GM12878 (cell line): ENCODE measurements around the gene SULF2. TPM values are rescaled to one million over a fixed set of nuclear protein-coding genes. Genes with fewer than 3 reads are reported as not detected.

Source experiments
- RAD21 ChIP-seq: IDR thresholded peaks from 2 replicates; pipeline ENCODE4 v1.6.1; 2011; ENCODE audit warnings: mild to moderate bottlenecking, low read depth, low read length, moderate library complexity; ENCODE audit not compliant: insufficient read depth
- polyA plus RNA-seq, 11 experiments: library from polyadenylated mRNA; depleted of rRNA in 4 of 11; unstranded in 6 of 11; stranded (reverse) in 5 of 11; fragments of >200 nt; fragmentation: Nextera tagmentation in 4 of 11; fragmentation: Illumina TruSeq in 1 of 11; extraction: Ambion mirVana in 4 of 11; extraction: Trizol in 1 of 11; gene quantifications; 1 replicate in 1 of 11; 2 replicates in 10 of 11; pipeline versions ENCODE4 v1.2.1 to v1.2.3, GENCODE V29; 2011 to 2016; ENCODE audit warnings: inconsistent platforms in 2 of 11, missing spikeins in 2 of 11, low read depth in 1 of 11
- total RNA-seq, 4 experiments: library from RNA; depleted of rRNA in 3 of 4; stranded (reverse); fragments of >200 nt in 3 of 4; fragmentation: Illumina TruSeq in 1 of 4; extraction: Trizol in 1 of 4; gene quantifications; 2 replicates each; pipeline versions ENCODE4 v1.2.1 to v1.2.3, GENCODE V29; 2013 to 2021
- TF ChIP-seq, protein P1 (sequence below): IDR thresholded peaks from 2 replicates; pipeline ENCODE4 v1.6.1; 2011; ENCODE audit warnings: mild to moderate bottlenecking, low read depth, low read length, moderate library complexity; ENCODE audit not compliant: insufficient replicate concordance
- TF ChIP-seq, protein P2 (sequence below): fragments of 150-350 bp; IDR thresholded peaks from 2 replicates; pipeline ENCODE4 v1.6.1; 2016; ENCODE audit warnings: low read depth, low read length
- TF ChIP-seq, protein P3 (sequence below): IDR thresholded peaks from 2 replicates; pipeline ENCODE4 v1.6.1; 2012; ENCODE audit warnings: mild to moderate bottlenecking, low read depth, low read length
- TF ChIP-seq, protein P4 (sequence below): fragments of 450-650 bp; IDR thresholded peaks from 2 replicates; pipeline ENCODE4 v1.6.1; 2018; ENCODE audit warnings: mild to moderate bottlenecking, low read depth, moderate library complexity; ENCODE audit not compliant: partially characterized antibody

Gene SULF2
- total and polyA plus RNA-seq, 10 of the 15 experiments (the other 5 are each of a cell fraction or from before 2014, with no cell fraction given), result 0.69 to 4.1 (median 1.6) TPM

DNA sequence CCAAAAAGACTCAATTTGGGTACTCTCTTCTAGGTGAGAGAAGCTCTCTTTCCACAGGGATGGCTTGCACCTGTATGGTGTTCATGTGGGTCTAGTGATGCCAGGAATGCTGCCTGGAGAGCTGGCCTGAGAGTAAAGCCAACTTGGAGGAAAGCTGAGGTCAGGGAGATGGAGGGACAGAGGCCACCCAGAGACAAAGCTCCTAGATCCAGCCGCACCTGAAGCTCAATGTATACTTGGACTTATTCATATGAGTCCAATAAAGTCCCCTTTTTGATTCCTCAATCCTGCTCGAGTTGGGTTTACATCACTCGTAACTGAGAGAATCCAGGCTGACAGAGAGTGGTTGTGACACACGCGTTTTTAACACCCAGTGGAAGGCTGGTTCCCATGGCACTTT lies 33.8 kb downstream of the SULF2 start (continued):
- TF ChIP-seq, protein P1, sequence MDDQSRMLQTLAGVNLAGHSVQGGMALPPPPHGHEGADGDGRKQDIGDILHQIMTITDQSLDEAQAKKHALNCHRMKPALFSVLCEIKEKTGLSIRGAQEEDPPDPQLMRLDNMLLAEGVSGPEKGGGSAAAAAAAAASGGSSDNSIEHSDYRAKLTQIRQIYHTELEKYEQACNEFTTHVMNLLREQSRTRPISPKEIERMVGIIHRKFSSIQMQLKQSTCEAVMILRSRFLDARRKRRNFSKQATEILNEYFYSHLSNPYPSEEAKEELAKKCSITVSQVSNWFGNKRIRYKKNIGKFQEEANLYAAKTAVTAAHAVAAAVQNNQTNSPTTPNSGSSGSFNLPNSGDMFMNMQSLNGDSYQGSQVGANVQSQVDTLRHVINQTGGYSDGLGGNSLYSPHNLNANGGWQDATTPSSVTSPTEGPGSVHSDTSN, result no peak
- TF ChIP-seq, protein P2, sequence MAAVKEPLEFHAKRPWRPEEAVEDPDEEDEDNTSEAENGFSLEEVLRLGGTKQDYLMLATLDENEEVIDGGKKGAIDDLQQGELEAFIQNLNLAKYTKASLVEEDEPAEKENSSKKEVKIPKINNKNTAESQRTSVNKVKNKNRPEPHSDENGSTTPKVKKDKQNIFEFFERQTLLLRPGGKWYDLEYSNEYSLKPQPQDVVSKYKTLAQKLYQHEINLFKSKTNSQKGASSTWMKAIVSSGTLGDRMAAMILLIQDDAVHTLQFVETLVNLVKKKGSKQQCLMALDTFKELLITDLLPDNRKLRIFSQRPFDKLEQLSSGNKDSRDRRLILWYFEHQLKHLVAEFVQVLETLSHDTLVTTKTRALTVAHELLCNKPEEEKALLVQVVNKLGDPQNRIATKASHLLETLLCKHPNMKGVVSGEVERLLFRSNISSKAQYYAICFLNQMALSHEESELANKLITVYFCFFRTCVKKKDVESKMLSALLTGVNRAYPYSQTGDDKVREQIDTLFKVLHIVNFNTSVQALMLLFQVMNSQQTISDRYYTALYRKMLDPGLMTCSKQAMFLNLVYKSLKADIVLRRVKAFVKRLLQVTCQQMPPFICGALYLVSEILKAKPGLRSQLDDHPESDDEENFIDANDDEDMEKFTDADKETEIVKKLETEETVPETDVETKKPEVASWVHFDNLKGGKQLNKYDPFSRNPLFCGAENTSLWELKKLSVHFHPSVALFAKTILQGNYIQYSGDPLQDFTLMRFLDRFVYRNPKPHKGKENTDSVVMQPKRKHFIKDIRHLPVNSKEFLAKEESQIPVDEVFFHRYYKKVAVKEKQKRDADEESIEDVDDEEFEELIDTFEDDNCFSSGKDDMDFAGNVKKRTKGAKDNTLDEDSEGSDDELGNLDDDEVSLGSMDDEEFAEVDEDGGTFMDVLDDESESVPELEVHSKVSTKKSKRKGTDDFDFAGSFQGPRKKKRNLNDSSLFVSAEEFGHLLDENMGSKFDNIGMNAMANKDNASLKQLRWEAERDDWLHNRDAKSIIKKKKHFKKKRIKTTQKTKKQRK, result no peak
- TF ChIP-seq, protein P3, sequence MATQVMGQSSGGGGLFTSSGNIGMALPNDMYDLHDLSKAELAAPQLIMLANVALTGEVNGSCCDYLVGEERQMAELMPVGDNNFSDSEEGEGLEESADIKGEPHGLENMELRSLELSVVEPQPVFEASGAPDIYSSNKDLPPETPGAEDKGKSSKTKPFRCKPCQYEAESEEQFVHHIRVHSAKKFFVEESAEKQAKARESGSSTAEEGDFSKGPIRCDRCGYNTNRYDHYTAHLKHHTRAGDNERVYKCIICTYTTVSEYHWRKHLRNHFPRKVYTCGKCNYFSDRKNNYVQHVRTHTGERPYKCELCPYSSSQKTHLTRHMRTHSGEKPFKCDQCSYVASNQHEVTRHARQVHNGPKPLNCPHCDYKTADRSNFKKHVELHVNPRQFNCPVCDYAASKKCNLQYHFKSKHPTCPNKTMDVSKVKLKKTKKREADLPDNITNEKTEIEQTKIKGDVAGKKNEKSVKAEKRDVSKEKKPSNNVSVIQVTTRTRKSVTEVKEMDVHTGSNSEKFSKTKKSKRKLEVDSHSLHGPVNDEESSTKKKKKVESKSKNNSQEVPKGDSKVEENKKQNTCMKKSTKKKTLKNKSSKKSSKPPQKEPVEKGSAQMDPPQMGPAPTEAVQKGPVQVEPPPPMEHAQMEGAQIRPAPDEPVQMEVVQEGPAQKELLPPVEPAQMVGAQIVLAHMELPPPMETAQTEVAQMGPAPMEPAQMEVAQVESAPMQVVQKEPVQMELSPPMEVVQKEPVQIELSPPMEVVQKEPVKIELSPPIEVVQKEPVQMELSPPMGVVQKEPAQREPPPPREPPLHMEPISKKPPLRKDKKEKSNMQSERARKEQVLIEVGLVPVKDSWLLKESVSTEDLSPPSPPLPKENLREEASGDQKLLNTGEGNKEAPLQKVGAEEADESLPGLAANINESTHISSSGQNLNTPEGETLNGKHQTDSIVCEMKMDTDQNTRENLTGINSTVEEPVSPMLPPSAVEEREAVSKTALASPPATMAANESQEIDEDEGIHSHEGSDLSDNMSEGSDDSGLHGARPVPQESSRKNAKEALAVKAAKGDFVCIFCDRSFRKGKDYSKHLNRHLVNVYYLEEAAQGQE, result no peak
- TF ChIP-seq, protein P4, sequence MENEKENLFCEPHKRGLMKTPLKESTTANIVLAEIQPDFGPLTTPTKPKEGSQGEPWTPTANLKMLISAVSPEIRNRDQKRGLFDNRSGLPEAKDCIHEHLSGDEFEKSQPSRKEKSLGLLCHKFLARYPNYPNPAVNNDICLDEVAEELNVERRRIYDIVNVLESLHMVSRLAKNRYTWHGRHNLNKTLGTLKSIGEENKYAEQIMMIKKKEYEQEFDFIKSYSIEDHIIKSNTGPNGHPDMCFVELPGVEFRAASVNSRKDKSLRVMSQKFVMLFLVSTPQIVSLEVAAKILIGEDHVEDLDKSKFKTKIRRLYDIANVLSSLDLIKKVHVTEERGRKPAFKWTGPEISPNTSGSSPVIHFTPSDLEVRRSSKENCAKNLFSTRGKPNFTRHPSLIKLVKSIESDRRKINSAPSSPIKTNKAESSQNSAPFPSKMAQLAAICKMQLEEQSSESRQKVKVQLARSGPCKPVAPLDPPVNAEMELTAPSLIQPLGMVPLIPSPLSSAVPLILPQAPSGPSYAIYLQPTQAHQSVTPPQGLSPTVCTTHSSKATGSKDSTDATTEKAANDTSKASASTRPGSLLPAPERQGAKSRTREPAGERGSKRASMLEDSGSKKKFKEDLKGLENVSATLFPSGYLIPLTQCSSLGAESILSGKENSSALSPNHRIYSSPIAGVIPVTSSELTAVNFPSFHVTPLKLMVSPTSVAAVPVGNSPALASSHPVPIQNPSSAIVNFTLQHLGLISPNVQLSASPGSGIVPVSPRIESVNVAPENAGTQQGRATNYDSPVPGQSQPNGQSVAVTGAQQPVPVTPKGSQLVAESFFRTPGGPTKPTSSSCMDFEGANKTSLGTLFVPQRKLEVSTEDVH, result no peak
- TF ChIP-seq RAD21, result no peak
